ENCODE results near the gene ZNF341.
"Not testable (repeated sequence)": the region's sequence is repeated elsewhere in the genome, so short reads cannot be mapped to it uniquely, and the experiment has no call there.

ZNF341 gene

DNA sequence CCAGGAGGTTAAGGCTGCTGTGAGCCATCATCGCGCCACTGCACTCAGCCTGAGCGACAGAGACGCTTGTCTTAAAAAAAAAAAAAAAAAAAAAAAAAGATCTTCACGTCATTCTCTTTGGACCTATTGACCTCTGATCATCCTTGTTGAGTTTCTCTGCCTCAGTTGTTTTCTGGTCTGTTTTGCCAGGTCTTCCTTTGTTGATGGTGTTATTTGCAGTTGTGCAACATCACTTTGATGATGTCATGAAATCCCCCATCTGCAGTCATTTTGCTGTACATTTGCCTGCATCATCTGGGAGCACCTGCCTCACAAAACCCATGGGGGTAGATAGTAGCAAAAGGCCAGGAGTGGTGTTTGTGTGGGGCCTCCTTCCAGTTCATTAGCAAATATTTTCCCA, 40.1 kb downstream of the ZNF341 start:
- no peak for DNase-seq

- no peak for DNase-seq
These were observed 40.6 kb downstream of the ZNF341 start for GRCh38 chr20:33772439-33772838.

- DNase-seq, result no peak
These were observed 41.8 kb downstream of the ZNF341 start for GRCh38 chr20:33773412-33774089.

GRCh38 chr20:33777816-33778215, 46.0 kb downstream of the ZNF341 start:
- no peak for DNase-seq

DNA sequence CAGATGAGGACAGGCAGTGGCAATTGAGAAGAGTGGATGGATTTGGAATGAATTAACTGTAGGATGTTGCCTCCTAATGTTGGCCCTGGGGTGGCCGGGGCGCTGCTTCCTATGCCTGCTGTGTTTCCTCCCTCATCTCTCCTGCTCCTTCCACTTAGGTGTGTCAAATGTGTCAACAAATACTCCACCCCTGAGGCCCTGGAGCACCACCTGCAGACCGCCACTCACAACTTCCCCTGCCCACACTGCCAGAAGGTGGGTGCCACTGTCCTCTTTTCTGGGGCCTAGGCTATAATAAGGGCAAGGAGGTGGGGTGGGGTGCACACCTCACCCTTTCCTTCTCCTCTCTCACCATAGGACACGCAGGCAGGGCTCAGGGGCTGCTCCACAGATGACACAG, 49.3 kb downstream of the ZNF341 start:
- no peak for DNase-seq

GRCh38 chr20:33781945-33782344, 50.1 kb downstream of the ZNF341 start:
- DNase-seq, result no peak

- DNase-seq, result no peak
These were observed 51.5 kb downstream of the ZNF341 start for GRCh38 chr20:33783256-33783655.

DNA sequence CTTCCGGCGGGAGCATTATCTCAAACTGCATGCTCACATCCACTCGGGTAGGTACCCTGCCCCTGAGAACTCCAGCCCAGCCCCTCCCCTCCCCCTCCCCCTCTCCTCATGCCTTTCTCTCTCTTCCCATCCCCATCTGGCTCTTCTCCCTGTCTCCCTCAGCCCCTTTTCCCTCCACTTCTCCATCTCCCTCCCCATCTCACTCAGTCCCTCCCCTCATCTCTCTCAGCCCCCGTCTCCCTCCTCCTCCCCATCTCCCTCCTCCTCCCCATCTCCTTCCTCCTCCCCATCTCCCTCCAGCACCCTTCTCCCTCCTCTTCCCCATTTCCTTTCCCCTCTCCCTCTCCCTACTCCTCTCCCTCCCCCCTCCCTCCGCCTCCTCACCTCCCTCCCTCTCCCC, 52.0 kb downstream of the ZNF341 start:
- DNase-seq, result no peak

DNA sequence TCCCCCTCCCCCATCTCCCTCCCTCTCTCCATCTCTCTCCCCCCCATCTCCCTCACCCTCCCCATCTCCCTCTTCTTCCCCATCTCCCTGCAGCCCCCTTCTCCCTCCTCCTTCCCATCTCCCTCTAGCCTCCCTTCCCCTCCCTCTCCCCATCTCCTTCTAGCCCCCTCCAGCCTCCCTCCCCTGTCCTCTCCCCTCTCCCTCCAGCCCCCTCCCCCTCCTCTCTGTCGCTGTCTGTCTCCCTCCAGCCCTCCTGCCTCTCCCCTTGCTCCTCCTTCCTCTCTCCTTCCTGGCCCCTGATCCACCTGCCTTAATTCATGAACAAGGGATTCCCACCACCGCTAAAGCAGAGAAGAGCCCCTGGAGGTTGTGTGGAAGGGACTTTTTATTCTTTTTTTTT, 52.4 kb downstream of the ZNF341 start:
- no peak for DNase-seq

GRCh38 chr20:33785503-33785902, 53.7 kb downstream of the ZNF341 start:
- DNase-seq, result no peak

DNA sequence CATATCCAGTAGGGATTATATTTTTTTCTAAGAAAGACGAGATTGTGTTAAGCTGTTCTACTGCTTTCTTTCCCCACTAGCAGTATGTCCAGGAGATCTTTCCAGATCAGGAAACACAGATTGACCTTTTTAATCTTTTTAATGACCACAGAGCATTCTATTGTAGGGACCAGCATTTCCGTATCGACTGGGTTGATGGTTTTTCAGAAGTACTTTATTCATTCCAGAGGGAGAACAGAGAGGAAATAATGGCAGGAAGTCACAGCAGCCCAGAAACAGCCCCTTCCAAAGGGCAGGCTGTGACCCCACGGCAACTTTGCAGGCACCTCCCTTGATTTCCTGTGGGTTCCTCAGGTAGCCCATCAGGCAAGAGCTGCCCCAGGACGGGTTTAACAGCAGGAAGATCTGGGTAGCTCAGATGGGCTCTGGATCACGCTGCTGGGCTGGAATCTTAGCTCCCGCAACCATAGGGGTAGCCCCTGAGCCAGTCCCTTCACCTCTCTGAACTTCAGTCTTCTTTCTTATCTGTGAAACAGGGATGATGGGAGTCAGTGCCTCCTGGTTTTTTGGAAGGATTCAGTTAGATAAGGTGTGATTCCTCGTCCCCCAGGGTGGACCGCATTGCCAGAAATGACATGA, 55.6 kb downstream of the ZNF341 start:
- no peak for DNase-seq

DNA sequence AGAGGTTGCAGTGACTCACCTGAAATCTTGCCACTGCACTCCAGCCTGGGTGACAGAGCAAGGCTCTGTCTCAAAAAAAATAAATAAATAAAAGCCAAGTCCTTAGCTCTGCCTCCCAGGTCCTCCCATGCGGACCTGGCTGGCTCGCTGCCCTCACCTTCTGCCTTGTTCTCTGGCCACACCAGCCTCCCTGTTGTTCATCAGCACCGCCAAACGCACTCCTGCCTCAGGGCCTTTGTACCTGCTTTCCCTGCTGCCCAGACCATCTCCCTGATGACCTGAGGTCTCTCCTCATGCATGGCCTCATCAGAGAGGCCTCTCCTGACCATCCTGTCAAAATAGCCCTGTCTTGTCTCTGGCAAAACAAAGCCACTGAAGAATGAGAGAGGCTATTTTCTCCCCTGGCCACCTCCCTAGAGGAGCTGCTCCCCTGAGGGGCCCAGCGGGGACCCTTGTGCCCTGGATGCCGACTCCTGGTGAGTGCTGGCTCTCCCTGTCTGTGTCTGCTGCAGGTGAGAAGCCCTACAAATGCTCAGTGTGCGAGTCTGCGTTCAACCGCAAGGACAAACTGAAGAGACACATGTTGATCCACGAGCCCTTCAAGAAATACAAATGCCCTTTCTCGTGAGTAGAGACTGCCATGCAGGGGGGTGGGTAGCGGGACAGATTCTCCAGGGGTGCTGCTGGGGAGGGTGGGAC, 56.7 kb downstream of the ZNF341 start:
- DNase-seq, result no peak

GRCh38 chr20:33789109-33789857, 57.5 kb downstream of the ZNF341 start:
- no peak for DNase-seq

DNA sequence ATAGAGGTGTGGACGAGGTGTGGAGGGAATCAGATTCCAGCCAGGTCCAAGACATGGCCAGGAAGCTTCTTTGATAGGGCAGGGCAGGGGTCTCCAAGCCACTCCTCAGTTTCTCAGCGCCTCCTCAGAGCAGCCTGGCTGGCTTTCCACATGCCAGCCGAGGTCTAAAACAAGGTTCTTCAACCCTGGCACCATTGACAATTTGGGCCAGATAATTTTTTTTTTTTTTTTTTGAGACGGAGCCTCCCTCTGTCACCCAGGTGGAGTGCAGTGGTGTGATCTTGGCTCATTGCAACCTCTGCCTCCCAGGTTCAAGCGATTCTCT, 58.0 kb downstream of the ZNF341 start:
- DNase-seq, result no peak

- no peak for DNase-seq
These were observed 58.8 kb downstream of the ZNF341 start for GRCh38 chr20:33790566-33790965.

DNA sequence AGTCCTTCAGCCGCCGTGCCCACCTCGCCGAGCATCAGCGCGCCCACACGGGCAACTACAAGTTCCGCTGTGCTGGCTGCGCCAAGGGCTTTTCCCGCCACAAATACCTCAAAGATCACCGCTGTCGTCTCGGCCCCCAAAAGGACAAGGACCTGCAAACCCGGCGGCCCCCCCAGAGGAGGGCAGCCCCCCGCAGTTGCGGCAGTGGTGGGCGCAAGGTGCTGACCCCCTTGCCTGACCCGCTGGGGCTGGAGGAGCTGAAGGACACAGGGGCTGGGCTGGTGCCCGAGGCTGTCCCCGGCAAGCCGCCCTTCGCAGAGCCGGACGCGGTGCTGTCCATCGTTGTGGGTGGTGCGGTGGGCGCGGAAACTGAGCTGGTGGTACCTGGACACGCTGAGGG, 59.2 kb downstream of the ZNF341 start:
- no peak for DNase-seq

DNA sequence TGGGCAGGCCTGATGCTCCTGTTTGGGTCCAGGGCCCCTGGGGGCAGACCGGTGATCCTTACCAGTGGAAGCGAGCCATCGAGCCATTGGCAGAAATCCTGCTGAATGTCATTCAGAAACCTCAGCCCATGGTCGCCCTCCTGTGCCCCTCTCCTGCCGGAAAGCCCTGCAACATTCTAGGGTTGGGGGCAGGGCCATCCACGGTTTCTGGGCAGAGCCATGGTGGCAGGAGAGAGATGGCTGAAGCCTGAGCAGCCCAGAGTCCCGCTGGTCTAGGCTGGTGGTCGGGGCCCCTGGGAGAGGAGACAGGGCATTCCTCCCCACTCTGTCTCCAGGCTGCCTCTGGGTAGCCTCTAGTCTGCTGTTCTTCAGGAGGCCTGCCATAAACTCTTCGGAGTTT, 59.7 kb downstream of the ZNF341 start:
- DNase-seq, result no peak

DNA sequence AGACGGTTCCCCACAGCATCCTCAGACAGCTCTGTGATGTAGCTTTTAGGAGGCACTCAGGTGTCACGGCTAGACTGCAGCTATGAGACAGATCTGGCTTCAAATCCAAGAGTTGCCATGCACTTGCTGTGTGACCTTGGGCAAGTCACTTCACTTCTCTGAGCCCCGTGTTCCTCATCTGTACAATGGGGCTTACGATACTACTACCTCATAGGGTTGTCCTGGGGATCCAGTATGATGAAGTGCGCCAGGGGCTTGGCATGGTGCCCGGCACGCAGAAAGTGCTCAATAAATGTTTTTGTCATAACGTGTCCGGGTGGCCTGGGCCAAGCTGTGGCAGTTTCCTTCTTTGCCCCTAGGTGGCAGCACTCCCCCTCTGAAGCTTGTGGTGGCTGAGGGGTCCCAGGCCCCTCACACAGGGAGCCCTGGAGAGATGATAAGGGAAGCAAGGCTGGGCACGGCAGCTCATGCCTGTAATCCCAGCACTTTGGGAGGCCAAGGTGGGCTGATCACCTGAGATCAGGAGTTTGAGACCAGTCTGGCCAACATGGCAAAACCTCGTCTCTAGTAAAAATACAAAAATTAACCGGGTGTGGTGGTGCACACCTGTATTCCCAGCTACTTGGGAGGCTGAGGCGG, 60.3 kb downstream of the ZNF341 start:
- DNase-seq, result no peak

DNA sequence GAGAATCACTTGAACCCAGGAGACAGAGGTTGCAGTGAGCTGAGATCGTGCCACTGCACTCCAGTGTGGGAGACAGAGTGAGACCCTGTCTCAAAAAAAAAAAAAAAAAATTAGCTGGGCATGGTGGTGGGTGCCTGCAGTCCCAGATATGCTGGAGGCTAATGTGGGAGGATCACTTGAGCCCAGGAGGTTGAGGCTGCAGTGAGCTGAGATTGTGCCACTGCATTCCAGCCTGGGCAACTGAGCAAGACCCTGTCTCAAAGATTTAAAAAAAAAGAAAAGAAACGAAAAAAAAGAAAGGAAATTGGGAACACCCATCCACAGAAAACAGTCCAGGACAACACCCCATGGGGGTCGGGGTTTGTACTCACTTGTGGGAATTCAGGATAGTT, 60.8 kb downstream of the ZNF341 start:
- not testable (repeated sequence) for DNase-seq

DNA sequence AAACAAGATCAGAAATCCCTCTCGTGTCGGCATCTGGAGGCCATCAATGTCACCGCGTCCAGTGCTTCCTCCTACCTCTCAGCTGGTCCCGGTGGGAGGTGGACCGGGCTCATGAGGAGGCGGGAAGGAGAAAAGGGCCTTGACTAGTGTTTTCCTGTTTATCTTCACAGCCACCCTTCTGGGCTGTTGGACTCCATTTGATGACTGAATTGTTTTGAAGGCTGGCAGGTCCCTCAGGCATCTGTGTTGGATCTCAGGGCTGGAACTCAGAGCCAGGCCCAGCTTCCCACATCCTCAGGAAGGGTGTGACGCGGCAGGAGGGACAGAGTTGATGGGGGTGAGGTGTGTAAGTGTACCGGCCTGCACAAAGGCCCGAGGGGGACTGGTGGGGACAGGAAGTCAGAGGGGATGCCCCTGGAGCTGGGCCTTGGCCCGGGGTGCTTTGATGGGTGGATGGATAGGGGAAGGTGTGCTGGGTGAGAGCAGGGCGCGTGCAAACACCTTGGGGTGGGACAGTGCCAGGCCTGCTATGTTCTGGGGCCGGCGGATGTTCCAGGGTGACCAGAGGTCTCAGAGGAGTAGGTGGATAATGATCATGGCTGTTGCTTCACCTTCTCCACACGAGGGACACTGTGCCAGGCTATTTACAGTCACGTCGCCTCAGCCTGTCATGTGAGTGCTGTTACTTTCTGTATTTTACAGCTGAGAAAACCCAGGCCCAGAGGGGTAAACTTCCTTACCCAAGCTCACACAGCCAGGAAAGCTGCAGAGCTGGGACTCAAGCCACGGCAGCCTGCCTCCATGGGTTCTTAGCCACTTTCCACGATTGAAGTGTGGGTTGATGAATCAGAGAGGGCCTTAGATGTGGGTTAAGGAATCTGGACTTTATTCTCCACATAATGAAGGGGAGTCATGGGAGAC, 61.5 kb downstream of the ZNF341 start:
- DNase-seq, result no peak

DNA sequence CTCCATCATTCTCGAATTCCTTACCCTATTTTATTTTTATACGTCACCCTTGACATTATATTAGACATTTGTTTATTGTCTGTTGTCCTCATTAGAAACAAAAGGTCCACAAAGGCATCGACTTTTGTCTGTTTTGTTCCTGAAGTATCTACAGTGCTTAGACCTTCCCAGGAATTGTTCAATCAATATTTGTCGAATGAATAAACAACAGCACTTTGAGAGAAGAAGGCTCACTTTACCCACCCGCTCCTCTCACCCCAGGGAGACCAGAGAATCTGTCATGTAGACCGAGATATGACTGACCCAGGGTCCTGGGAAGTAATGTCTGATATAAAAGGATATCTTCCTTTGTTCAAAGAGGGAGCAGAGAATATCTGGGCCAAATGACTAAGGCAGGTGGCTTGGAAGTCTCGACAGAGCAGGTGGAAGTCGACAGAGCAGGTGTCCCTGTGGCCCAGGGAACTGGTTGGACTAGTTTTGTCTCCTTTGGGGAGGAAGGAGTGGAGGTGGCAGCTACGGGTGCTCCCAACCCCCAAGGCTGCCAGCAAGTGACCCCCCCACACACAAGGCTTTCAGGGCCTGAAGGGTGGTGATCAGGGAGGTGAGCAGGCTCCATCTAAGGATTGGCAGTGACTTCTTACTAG, 64.6 kb downstream of the ZNF341 start:
- no peak for DNase-seq
